KOPT-K1 (cell line): Measurements from ENCODE around the gene OR4C12.
"Not testable (repeated sequence)": the region's sequence is repeated elsewhere in the genome, so short reads cannot be mapped to it uniquely, and the experiment has no call there.

ENCODE experiments used
- H3K27ac ChIP-seq: fragments of 200-600 bp; sonication (generic); 2 replicates; pipeline ENCODE4 v1.5.1; 2016; ENCODE audit warnings: antibody characterized with exemption, mild to moderate bottlenecking, low read depth, low read length; ENCODE audit not compliant: poor library complexity, severe bottlenecking
- H3K36me3 ChIP-seq: fragments of 200-600 bp; sonication (generic); 2 replicates; pipeline ENCODE4 v1.5.1; 2017; ENCODE audit warnings: antibody characterized with exemption, mild to moderate bottlenecking, low read length, moderate library complexity; ENCODE audit not compliant: insufficient read depth
- H3K9me3 ChIP-seq: fragments of 200-600 bp; sonication (generic); 2 replicates; pipeline ENCODE4 v1.5.1; 2017; ENCODE audit warnings: antibody characterized with exemption, low read length, mild to moderate bottlenecking; ENCODE audit not compliant: insufficient read depth, poor library complexity, severe bottlenecking

The OR4C12 gene

DNA sequence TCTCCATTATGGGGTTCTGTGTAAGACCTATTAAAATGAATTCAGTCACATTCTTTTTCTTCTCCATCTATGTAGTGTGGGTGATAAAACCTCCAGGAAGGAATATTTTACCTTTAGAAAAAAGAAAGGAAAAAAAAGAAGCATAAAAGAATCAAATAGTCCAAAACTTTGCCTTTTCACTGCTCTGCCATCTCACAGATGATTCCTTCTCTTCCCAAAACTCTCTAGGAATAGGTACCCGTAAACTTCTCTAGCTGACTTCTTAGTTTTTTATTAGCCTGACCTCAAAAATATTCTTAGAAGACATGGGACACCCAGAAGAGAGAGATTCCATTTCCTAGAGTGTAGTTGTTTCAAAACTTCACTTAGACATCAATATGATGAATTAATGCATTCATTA is at the start of gene OR4C12:
Gene OR4C12 (minus strand): TSS at position 101 of the 400 bp plus-strand sequence. CDS start 34 bp downstream, at position 67.
- not testable (repeated sequence) for H3K9me3 ChIP-seq, H3K27ac ChIP-seq, H3K36me3 ChIP-seq

DNA sequence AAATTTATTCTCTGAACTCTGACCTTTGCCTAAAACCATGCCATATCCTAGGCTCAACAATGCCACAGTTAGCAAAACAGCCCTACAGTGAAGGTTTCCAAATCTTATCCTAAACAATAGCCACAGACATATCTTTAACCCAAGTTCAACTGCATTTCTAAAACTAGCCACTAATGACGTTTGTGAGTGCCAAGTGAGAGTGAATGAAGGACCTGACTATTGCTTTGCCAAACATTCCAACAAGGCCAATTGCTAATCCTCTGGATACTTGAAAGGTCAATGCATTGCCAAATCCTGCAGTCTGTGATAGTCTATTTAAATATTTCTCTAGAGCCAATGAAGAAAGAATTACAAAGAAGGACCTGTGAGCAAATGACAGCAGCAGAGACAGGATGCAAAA is 47.9 kb upstream of the OR4C12 start:
- Histone ChIP-seq H3K9me3 (no peaks in the 10 kb centered on the region), H3K36me3 (no peaks in the 10 kb centered on the region), H3K27ac (no peak overlapping the region)

DNA sequence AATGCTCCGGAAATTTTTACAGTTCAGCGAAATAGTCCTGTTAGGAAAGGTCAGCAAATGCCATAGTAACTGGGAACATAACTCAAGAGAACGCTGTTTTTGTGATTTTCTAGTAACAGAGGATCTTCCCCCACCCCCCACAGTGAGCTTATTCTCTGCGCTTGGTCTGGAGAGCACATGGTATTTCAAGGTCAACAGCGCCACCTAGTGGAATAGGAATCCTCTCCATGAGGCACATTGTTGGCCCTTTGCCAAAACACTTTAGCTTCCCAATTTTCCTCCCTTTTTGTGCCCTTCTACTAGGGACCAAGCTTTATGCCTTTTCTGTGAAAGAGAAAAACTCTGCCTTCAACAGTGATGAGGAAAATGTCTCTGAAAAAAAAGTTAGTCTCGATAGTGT is 13.2 kb upstream of the OR4C12 start:
- H3K36me3 ChIP-seq: no peaks in the 10 kb centered on the region
- no peak overlapping the region for H3K27ac ChIP-seq
- H3K9me3 ChIP-seq: no peaks in the 10 kb centered on the region

DNA sequence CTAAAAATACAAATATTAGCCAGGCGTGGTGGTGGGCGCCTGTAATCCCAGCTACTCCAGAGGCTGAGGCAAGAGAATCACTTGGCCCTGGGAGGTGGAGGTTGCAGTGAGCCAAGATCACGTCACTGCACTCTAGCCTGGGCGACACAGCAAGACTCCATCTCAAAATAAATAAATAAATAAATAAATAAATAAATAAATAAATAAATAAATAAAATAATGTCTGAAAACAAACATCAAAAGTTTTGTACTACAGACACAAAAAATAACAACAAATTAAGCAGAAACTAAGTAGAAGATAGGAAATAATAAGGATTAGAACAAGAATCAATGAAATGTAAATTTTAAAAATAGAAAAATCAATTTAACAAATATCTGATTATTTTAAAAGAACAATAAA is 8.9 kb downstream of the OR4C12 start:
- not testable (repeated sequence) for H3K36me3 ChIP-seq, H3K27ac ChIP-seq, H3K9me3 ChIP-seq

DNA sequence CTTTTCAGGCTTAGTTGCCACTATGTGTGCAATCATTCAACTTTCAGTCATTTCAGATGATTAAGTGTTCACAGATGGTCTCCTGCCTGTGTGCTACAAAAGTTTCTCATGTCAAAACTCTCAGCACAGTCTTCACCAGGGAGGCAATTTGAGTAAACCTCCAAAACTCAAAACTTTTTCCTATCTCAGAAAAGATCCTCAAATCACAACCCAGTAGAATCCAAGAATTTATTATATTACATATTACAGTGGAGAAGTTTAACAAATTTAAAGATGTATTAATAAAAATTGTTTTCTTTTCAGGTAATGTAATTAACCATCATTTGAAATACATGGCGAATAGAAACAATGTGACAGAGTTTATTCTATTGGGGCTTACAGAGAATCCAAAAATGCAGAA is 30.2 kb downstream of the OR4C12 start, which contains the start of gene OR4C13:
Gene OR4C13 (plus strand): TSS at position 301 of the 400 bp plus-strand sequence. CDS start 32 bp downstream, at position 333.
- Histone ChIP-seq H3K9me3 (no peaks in the 10 kb centered on the region), H3K27ac (no peak within 1 kb of the TSS), H3K36me3 (no peaks in the 10 kb centered on the region)

DNA sequence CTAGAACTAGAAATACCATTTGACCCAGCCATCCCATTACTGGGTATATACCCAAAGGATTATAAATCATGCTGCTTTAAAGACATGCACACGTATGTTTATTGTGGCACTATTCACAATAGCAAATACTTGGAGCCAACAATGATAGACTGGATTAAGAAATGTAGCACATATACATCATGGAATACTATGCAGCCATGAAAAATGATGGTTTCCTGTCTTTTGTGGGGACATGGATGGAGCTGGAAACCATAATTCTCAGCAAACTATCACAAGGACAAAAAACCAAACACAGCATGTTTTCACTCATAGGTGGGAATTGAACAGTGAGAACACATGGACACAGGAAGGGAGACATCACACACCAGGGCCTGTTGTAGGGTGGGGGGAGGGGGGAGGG is 33.6 kb downstream of the OR4C12 start:
- not testable (repeated sequence) for H3K27ac ChIP-seq, H3K36me3 ChIP-seq, H3K9me3 ChIP-seq
